Astrocyte (in vitro differentiated cells and primary cell): ENCODE measurements around the gene PHF8. TPM values are rescaled to one million over a fixed set of nuclear protein-coding genes. Genes with fewer than 3 reads are reported as not detected.

ENCODE experiments used
- DNase-seq: peaks from one replicate; pipeline ENCODE4 v3.0.0-alpha.2; 2010; ENCODE audit warnings: low read depth
- FAIRE-seq: peaks from 2 replicates; lab custom pipeline; 2011; peaks lifted over from hg19 to GRCh38; lab: Jason Lieb, UNC
- H2AFZ ChIP-seq: 2 replicates; pipeline ENCODE4 v1.6.0; 2012; ENCODE audit warnings: low read depth, low read length, inconsistent platforms
- H3K27ac ChIP-seq: 2 replicates; pipeline ENCODE4 v1.5.1; 2011; ENCODE audit warnings: low read depth, low read length, inconsistent platforms
- H3K27me3 ChIP-seq: 2 replicates; pipeline ENCODE4 v1.6.0; 2011; ENCODE audit warnings: low read length, inconsistent platforms; ENCODE audit not compliant: insufficient read depth
- H3K36me3 ChIP-seq: 2 replicates; pipeline ENCODE4 v1.5.1; 2011; ENCODE audit warnings: low read length, inconsistent platforms; ENCODE audit not compliant: insufficient read depth
- H3K4me1 ChIP-seq: 2 replicates; pipeline ENCODE4 v1.5.1; 2011; ENCODE audit warnings: low read length, inconsistent platforms; ENCODE audit not compliant: insufficient read depth
- H3K4me2 ChIP-seq: 2 replicates; pipeline ENCODE4 v1.6.0; 2012; ENCODE audit warnings: low read length, inconsistent platforms
- H3K4me3 ChIP-seq: 2 replicates; pipeline ENCODE4 v1.5.1; 2011; ENCODE audit warnings: low read depth, mild to moderate bottlenecking, low read length, inconsistent platforms; ENCODE audit not compliant: insufficient read depth
- H3K79me2 ChIP-seq: 2 replicates; pipeline ENCODE4 v1.6.0; 2012; ENCODE audit warnings: mild to moderate bottlenecking, low read length, inconsistent platforms; ENCODE audit not compliant: insufficient read depth
- H3K9ac ChIP-seq: 2 replicates; pipeline ENCODE4 v1.6.0; 2012; ENCODE audit warnings: mild to moderate bottlenecking, low read length, inconsistent platforms
- H3K9me3 ChIP-seq: 2 replicates; pipeline ENCODE4 v1.5.1; 2012; ENCODE audit warnings: low read depth, mild to moderate bottlenecking, low read length, inconsistent platforms; ENCODE audit not compliant: insufficient read depth
- H4K20me1 ChIP-seq: 2 replicates; pipeline ENCODE4 v1.6.0; 2012; ENCODE audit warnings: low read length, inconsistent platforms; ENCODE audit not compliant: insufficient read depth
- H3K27ac Mint-ChIP-seq: one replicate; pipeline ENCODE4 v1.8.0; 2021; ENCODE audit warnings: mild to moderate bottlenecking, mixed read lengths; ENCODE audit not compliant: unreplicated experiment
- H3K27me3 Mint-ChIP-seq: one replicate; pipeline ENCODE4 v1.8.0; 2021; ENCODE audit warnings: low read depth, mixed read lengths; ENCODE audit not compliant: unreplicated experiment
- H3K36me3 Mint-ChIP-seq: one replicate; pipeline ENCODE4 v1.8.0; 2021; ENCODE audit warnings: low read depth, mixed read lengths; ENCODE audit not compliant: unreplicated experiment
- H3K4me1 Mint-ChIP-seq: one replicate; pipeline ENCODE4 v1.8.0; 2021; ENCODE audit warnings: low read depth, mixed read lengths; ENCODE audit not compliant: unreplicated experiment
- H3K4me3 Mint-ChIP-seq: one replicate; pipeline ENCODE4 v1.8.0; 2021; ENCODE audit warnings: mild to moderate bottlenecking, moderate library complexity, mixed read lengths; ENCODE audit not compliant: unreplicated experiment
- H3K9me3 Mint-ChIP-seq: one replicate; pipeline ENCODE4 v1.8.0; 2021; ENCODE audit warnings: mild to moderate bottlenecking, mixed read lengths; ENCODE audit not compliant: unreplicated experiment
- CTCF ChIP-seq: IDR thresholded peaks from 2 replicates; pipeline ENCODE4 v1.5.1; 2011; ENCODE audit warnings: low read depth, mild to moderate bottlenecking, inconsistent platforms, low read length, moderate library complexity; ENCODE audit not compliant: insufficient read depth
- EZH2 ChIP-seq: IDR thresholded peaks from 2 replicates; pipeline ENCODE4 v1.6.1; 2012; ENCODE audit warnings: mild to moderate bottlenecking, low read length, inconsistent platforms; ENCODE audit not compliant: insufficient read depth
- total RNA-seq: library from RNA; stranded (reverse); gene quantifications from 2 replicates; pipeline ENCODE4 v1.2.1, GENCODE V29; 2021

Gene PHF8
- total RNA-seq, 1 donor from 2014 or later: 19.8 TPM

DNA sequence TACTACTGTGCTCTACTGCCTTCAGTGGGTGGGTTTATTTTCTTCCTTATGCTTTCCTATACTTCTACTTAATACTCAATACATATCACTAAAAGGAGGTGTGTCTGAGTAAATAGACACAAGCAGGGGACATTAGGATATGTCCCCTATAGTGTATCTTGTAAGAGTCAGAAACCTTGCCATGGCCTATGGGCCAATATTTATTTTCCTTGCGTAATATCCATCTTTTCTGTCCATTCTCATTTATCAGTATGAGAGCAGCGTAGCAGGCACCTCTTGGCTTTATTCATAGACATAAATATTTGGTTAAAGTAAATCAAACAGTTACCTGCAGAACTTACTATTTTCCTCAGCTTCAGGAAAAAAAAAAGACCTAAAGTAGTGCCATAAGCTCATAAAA lies 46.6 kb upstream of the PHF8 start:
- H3K9me3 Mint-ChIP-seq: no peaks in the 10 kb centered on the region
- H4K20me1 ChIP-seq: no peaks in the 10 kb centered on the region

DNA sequence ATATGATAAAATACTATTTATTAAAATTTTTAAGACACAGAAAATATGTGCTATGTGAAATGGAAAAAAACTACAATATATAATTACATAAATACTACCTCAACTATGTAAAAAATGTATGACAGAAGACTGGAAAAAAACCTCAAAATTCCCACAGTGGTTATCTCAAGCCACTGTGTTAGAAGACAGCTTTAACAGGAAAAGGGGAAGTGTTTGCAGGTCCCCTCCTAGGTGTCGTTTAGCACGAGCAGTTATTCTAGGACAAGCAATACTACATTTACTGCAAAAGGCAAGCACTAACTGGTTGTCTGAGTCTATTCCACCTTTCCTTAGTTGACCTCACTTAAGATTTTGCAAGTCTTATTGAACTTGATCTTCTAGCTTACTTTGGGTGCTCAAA lies 44.9 kb upstream of the PHF8 start:
- no peaks in the 10 kb centered on the region for H3K9me3 Mint-ChIP-seq

More for the DNA sequence above, 46.6 kb upstream of the PHF8 start:
- H3K4me3 Mint-ChIP-seq: no peak overlapping the region
- no peak for DNase-seq
- H3K9me3 ChIP-seq: no peaks in the 10 kb centered on the region
- H3K27ac Mint-ChIP-seq: no peak overlapping the region
- H3K9ac ChIP-seq: no peak overlapping the region
- no peaks in the 10 kb centered on the region for H3K36me3 Mint-ChIP-seq
- no peak overlapping the region for H3K4me2 ChIP-seq
- H3K27me3 ChIP-seq: no peaks in the 10 kb centered on the region
- no peak for FAIRE-seq
- H3K4me3 ChIP-seq: no peak overlapping the region
- no peaks in the 10 kb centered on the region for H3K4me1 ChIP-seq
- H3K36me3 ChIP-seq: no peaks in the 10 kb centered on the region
- no peaks in the 10 kb centered on the region for H3K27me3 Mint-ChIP-seq
- no peak overlapping the region for H2AFZ ChIP-seq
- H3K4me1 Mint-ChIP-seq: no peaks in the 10 kb centered on the region
- H3K79me2 ChIP-seq: no peaks in the 10 kb centered on the region
- H3K27ac ChIP-seq: no peak overlapping the region
- TF ChIP-seq CTCF (no peak), EZH2 (no peak)

More for the DNA sequence above, 44.9 kb upstream of the PHF8 start:
- Histone ChIP-seq H3K4me3 (no peak overlapping the region), H3K9me3 (no peaks in the 10 kb centered on the region), H2AFZ (no peak overlapping the region), H3K9ac (no peak overlapping the region), H4K20me1 (no peaks in the 10 kb centered on the region), H3K79me2 (no peaks in the 10 kb centered on the region), H3K27me3 (no peaks in the 10 kb centered on the region), H3K4me1 (no peaks in the 10 kb centered on the region), H3K36me3 (no peaks in the 10 kb centered on the region), H3K27ac (no peak overlapping the region), H3K4me2 (no peak overlapping the region)
- Mint-ChIP-seq H3K27me3 (no peaks in the 10 kb centered on the region), H3K36me3 (no peaks in the 10 kb centered on the region), H3K4me1 (no peaks in the 10 kb centered on the region), H3K27ac (no peak overlapping the region), H3K4me3 (no peak overlapping the region)
- no peak for FAIRE-seq
- no peak for TF ChIP-seq EZH2
- no peak for TF ChIP-seq CTCF
- DNase-seq: no peak
